HepG2 (cell line): ENCODE data around the gene ZNF735. TPM values are rescaled to one million over a fixed set of nuclear protein-coding genes. Genes with fewer than 3 reads are reported as not detected.
A peak's percentile ranks its signal among the peaks of the same experiment; 100 is the strongest.

ENCODE experiments used
- ATAC-seq: fragments of 200-7000 bp; cut with Tn5 transposase; 3 replicates; pipeline ENCODE4 v1.9.1; 2020; ENCODE audit warnings: mild to moderate bottlenecking, moderate library complexity
- BruUV-seq: library from RNA; stranded (reverse); fragments of 400-500 nt; replicated peaks from 2 replicates; lab custom pipeline; 2021; lab: Mats Ljungman, UMichigan
- CTCF ChIA-PET: fragments of 300-600 bp; formaldehyde crosslinking; extraction: SDS; loops from one replicate; lab custom pipeline; 2021; ENCODE audit warnings: low total read pairs, inconsistent platforms, low intra/inter-chr PET ratio; lab: Yijun Ruan, JAX
- POLR2A ChIA-PET: fragments of 350-600 bp; sonication (Branson Sonifier 250); formaldehyde crosslinking; loops from one replicate; lab custom pipeline; 2020; ENCODE audit warnings: antibody characterized with exemption, inconsistent platforms; lab: Yijun Ruan, JAX
- DNase-seq: peaks from one replicate; pipeline ENCODE4 v3.0.0-alpha.2; 2015; ENCODE audit warnings: low spot score
- FAIRE-seq: peaks from 3 replicates; lab custom pipeline; 2011; peaks lifted over from hg19 to GRCh38; lab: Jason Lieb, UNC
- H2AFZ ChIP-seq: one replicate; pipeline ENCODE4 v1.6.1; 2011; ENCODE audit warnings: low read length, inconsistent platforms
- H3K27ac ChIP-seq: fragments of 300-600 bp; 3 replicates; pipeline ENCODE4 v1.8.0; 2011; ENCODE audit warnings: mixed run types, mild to moderate bottlenecking, mixed read lengths, low read length, inconsistent platforms; ENCODE audit not compliant: insufficient read depth; ENCODE audit errors: extremely low read length
- H3K27me3 ChIP-seq, 2 experiments: fragments of 200-600 bp in 1 of 2; 2 replicates in 1 of 2; 3 replicates in 1 of 2; pipeline versions ENCODE4 v1.6.0 to v1.8.0; 2011; ENCODE audit warnings: low read length in 2 of 2, mild to moderate bottlenecking in 2 of 2, moderate library complexity in 2 of 2, inconsistent platforms in 1 of 2; ENCODE audit not compliant: insufficient read depth in 2 of 2, control insufficient read depth in 1 of 2
- H3K36me3 ChIP-seq, 2 experiments: fragments of 200-600 bp in 1 of 2; replicated peaks in 1 of 2; 2 replicates in 1 of 2; 3 replicates in 1 of 2; pipeline versions ENCODE4 v1.5.1 to v1.8.0; 2011; ENCODE audit warnings: low read length in 2 of 2, inconsistent platforms in 1 of 2; ENCODE audit not compliant: insufficient read depth in 2 of 2, control insufficient read depth in 1 of 2
- H3K4me1 ChIP-seq: 2 replicates; pipeline ENCODE4 v1.5.1; 2012; ENCODE audit warnings: low read length, inconsistent platforms; ENCODE audit not compliant: insufficient read depth
- H3K4me2 ChIP-seq: 2 replicates; pipeline ENCODE4 v1.6.0; 2011; ENCODE audit warnings: low read depth, low read length, inconsistent platforms
- H3K4me3 ChIP-seq, 3 experiments: fragments of 200-600 bp in 1 of 3; sonication (generic), shearing (Covaris generic) in 1 of 3; replicated peaks in 1 of 3; 2 replicates each; pipeline ENCODE4 v1.5.1; 2011 to 2016; ENCODE audit warnings: low read length in 3 of 3, inconsistent platforms in 2 of 3, low read depth in 2 of 3, mild to moderate bottlenecking in 2 of 3, control low read depth in 1 of 3, mixed read lengths in 1 of 3; ENCODE audit not compliant: insufficient read depth in 1 of 3
- H3K79me2 ChIP-seq: one replicate; pipeline ENCODE4 v1.6.1; 2011; ENCODE audit warnings: low read length, inconsistent platforms; ENCODE audit not compliant: insufficient read depth
- H3K9ac ChIP-seq: 2 replicates; pipeline ENCODE4 v1.6.0; 2011; ENCODE audit warnings: mild to moderate bottlenecking, low read depth, low read length, inconsistent platforms; ENCODE audit not compliant: insufficient read depth
- H3K9me3 ChIP-seq: 2 replicates; pipeline ENCODE4 v1.5.1; 2012; ENCODE audit warnings: mild to moderate bottlenecking, low read length
- H4K20me1 ChIP-seq: 2 replicates; pipeline ENCODE4 v1.6.0; 2011; ENCODE audit warnings: inconsistent platforms, mild to moderate bottlenecking, low read length, moderate library complexity; ENCODE audit not compliant: insufficient read depth
- ATF1 ChIP-seq: IDR thresholded peaks from 2 replicates; pipeline ENCODE4 v1.6.1; 2016; ENCODE audit warnings: mild to moderate bottlenecking, control low read depth
- ATF6 ChIP-seq: sonication (generic); formaldehyde crosslinking; conservative IDR thresholded peaks from 2 replicates; pipeline ENCODE4 v1.4.0; 2020; ENCODE audit warnings: missing genetic modification reagents
- CTCF ChIP-seq: sonication (generic); formaldehyde crosslinking; IDR thresholded peaks from 2 replicates; pipeline ENCODE4 v1.5.0; 2020; ENCODE audit warnings: mild to moderate bottlenecking, missing genetic modification reagents, moderate library complexity
- NONO ChIP-seq, 2 experiments: fragments of 450-650 bp in 1 of 2; sonication (generic) in 1 of 2; formaldehyde crosslinking in 1 of 2; IDR thresholded peaks in 1 of 2; conservative IDR thresholded peaks in 1 of 2; 2 replicates each; pipeline versions ENCODE4 v1.6.1 to v1.8.0; 2017 to 2022; ENCODE audit warnings: mild to moderate bottlenecking in 1 of 2, missing genetic modification reagents in 1 of 2, moderate library complexity in 1 of 2
- PHF5A ChIP-seq: IDR thresholded peaks from one replicate; pipeline ENCODE4 v1.6.1; 2018; ENCODE audit warnings: low read depth, missing genetic modification reagents; ENCODE audit not compliant: unreplicated experiment
- SKI ChIP-seq: fragments of 450-650 bp; IDR thresholded peaks from one replicate; pipeline ENCODE4 v1.6.1; 2018; ENCODE audit warnings: mild to moderate bottlenecking; ENCODE audit not compliant: partially characterized antibody
- STAG1 ChIP-seq: sonication (generic); formaldehyde crosslinking; IDR thresholded peaks from 2 replicates; pipeline ENCODE4 v1.4.0; 2020; ENCODE audit warnings: missing genetic modification reagents
- SYNCRIP ChIP-seq: fragments of 200-400 bp; formaldehyde crosslinking; IDR thresholded peaks from 2 replicates; pipeline ENCODE4 v1.6.1; 2018; ENCODE audit warnings: mild to moderate bottlenecking, low read depth, low read length; ENCODE audit not compliant: insufficient read depth
- THYN1 ChIP-seq: sonication (generic); formaldehyde crosslinking; IDR thresholded peaks from 2 replicates; pipeline ENCODE4 v1.8.1; 2023; ENCODE audit warnings: low read depth, mild to moderate bottlenecking, moderate library complexity, missing genetic modification reagents, borderline replicate concordance
- ZNF12 ChIP-seq: sonication (generic); formaldehyde crosslinking; IDR thresholded peaks from 2 replicates; pipeline ENCODE4 v1.5.0; 2020; ENCODE audit warnings: missing genetic modification reagents
- WGBS: methylation state at CpG from one replicate; pipeline ENCODE4 v1.1.6; 2017; ENCODE audit warnings: low lambda C conversion rate; 5-methylcytosine and 5-hydroxymethylcytosine counted together
- in situ Hi-C: cut with HindIII; loops from 2 replicates; pipeline ENCODE4 v1.10.0; 2017; ENCODE audit warnings: low pct_unique_long_range_greater_than_20kb; ENCODE audit not compliant: extremely low pct_ligation_motif_present
- intact Hi-C: fragments of 100-400 bp; cut with micrococcal nuclease; formaldehyde crosslinking; loops from one replicate; pipeline ENCODE4 v1.10.0; 2022; ENCODE audit not compliant: unreplicated experiment
- polyA plus RNA-seq, 8 experiments: library from polyadenylated mRNA; depleted of rRNA in 3 of 8; stranded (reverse) in 7 of 8; unstranded in 1 of 8; fragments of >200 nt; fragmentation: Illumina TruSeq in 4 of 8; extraction: Trizol in 4 of 8; gene quantifications; 2 replicates each; pipeline versions ENCODE4 v1.2.1 to v1.2.3, GENCODE V29; 2011 to 2016; ENCODE audit warnings: low read depth in 4 of 8, missing spikeins in 1 of 8, mixed read lengths in 1 of 8; ENCODE audit not compliant: insufficient read depth in 1 of 8
- total RNA-seq, 5 experiments: library from RNA; depleted of rRNA; stranded (reverse); fragments of >200 nt; fragmentation: Illumina TruSeq; extraction: Trizol; gene quantifications; 2 replicates each; pipeline ENCODE4 v1.2.3, GENCODE V29; 2016; ENCODE audit warnings: low read depth in 1 of 5

The ZNF735 gene
- total and polyA plus RNA-seq, 2 of the 13 experiments (the other 11 are each of a cell fraction or from before 2014, with no cell fraction given), result not detected

DNA sequence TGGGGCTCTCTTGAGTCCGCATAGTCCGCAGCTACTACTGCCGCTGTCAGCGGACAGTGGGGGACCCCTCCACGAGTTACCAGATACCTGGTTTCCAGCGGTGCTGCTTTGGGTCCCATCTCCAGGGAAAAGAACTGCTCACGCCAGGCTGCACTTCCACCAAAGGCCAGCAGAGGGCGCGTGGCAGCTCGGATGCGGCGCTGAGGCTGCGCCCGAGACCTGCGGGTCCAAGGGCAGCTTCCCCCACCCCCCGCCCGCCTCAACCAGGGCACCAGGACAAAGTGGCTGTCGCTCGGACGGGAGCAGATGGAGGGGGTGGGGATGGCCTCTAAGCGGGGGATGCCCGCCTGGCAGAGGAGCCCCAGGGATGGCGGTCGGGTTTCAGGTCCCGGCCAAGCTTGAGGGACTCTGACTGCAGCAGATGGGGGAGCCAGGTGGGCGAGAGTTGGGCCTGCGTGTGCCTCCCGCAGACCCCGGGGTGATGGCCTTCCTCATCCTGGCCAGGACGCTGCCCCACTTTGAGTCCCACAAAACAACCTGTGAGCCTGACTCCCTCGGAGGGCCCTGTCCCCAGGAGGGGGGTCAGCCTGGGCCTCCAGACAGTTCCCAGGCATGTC, 23.8 kb upstream of the ZNF735 start:
- Histone ChIP-seq H3K36me3 (no peaks in the 10 kb centered on the region), H3K4me3 (no peak overlapping the region), H3K4me1 (no peaks in the 10 kb centered on the region), H3K9ac (no peak overlapping the region), H3K9me3 (peaks cover 74% of the 10 kb centered on the region), H3K27me3 (no peaks in the 10 kb centered on the region), H3K4me2 (no peak overlapping the region), H2AFZ (no peak overlapping the region), H3K27ac (no peak overlapping the region), H4K20me1 (no peaks in the 10 kb centered on the region), H3K79me2 (no peaks in the 10 kb centered on the region)
- no peak for TF ChIP-seq THYN1
- peak; percentile 25; the same call in 1 of the 2 replicates for TF ChIP-seq CTCF (CRISPR knock-in tag)
- TF ChIP-seq SYNCRIP, result no peak
- no peak for TF ChIP-seq NONO (IDR thresholded peaks at IDR 0.05)
- no peak for TF ChIP-seq NONO (CRISPR knock-in tag; conservative IDR thresholded peaks at IDR 0.05)
- no peak for TF ChIP-seq ZNF12 (CRISPR knock-in tag)
- no peak for TF ChIP-seq PHF5A (CRISPR knock-in tag)
- no peak for TF ChIP-seq SKI
- peak; percentile 22; the same call in 1 of the 2 replicates for TF ChIP-seq STAG1 (CRISPR knock-in tag)
- no peak for TF ChIP-seq ATF1
- no peak for TF ChIP-seq ATF6 (CRISPR knock-in tag)
- no TSS peak for BruUV-seq
- DNase-seq (no peak), FAIRE-seq (no peak), ATAC-seq (no peak; the same call in 2 of the 3 replicates)
- in situ Hi-C loops (loop anchor here (25.0 kb wide), 1 partner anchor 429 kb away; no protein-coding TSS in a partner anchor), intact Hi-C loops (loop anchor here (5.0 kb wide), 1 partner anchor 434 kb away; no protein-coding TSS in a partner anchor)
- CTCF ChIA-PET, result no interaction called here
- WGBS, result 43% methylated on average over 6 of the region's 31 CpGs
- POLR2A ChIA-PET, result no interaction called here
